Head of caudate nucleus (tissue), 42 donors: Measurements from ENCODE around the gene C11orf24.

Experiments used
- DNase-seq, 42 donors: peaks; one replicate each; pipeline versions ENCODE4 v3.0.0 to v3.0.0-alpha.2; 2020 to 2021; ENCODE audit warnings: mixed read lengths in 7 of 42
- intact Hi-C: fragments of 100-400 bp; cut with DNase I; formaldehyde crosslinking; loops from one replicate; pipeline ENCODE4 v1.15.0; 2022

Gene C11orf24

GRCh38 chr11:68271781-68272608, at the start of gene C11orf24:
Gene C11orf24, minus strand, starts transcription at chr11:68271973. Its CDS starts 8,206 bp downstream, at chr11:68263767.
- peak; percentile 87 to 98 (median 96) for DNase-seq
- intact Hi-C loops = no loop called here

DNA sequence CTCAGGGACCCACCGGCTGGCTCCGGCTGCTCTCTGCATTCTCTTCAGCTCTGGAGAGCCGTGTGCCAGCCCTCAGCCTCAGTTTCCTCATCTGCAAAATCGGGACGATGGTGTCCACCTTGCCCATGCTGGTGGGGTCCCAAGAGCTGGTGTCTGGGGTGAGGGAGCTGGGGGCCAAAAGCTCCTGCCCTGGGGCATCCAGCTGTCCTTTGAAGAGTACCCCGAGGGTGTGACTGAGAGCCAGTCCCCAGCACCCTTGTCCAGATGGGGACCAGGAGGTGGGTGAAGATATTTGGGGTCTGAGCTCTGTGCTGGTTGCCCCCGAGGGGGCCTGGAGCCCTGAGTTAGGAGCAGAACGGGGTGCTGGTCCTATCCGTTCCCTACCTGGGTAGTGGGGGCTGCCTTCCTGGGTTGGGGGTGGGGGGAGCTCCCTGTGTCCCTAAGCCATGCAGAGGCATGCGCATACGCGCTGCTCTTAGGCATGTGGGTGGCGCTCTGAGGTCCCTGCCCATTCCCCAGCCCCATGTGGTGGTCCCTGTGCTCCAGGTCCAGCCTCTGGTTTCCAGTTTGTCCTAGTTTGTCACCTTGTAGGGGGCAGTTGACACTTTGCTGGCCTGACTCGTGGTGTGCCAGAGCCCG, 45.5 kb upstream of the C11orf24 start:
- intact Hi-C loops = loop anchor here (10.0 kb wide), 1 partner anchor 58 kb away; no protein-coding TSS in a partner anchor
- DNase-seq = no peak

DNA sequence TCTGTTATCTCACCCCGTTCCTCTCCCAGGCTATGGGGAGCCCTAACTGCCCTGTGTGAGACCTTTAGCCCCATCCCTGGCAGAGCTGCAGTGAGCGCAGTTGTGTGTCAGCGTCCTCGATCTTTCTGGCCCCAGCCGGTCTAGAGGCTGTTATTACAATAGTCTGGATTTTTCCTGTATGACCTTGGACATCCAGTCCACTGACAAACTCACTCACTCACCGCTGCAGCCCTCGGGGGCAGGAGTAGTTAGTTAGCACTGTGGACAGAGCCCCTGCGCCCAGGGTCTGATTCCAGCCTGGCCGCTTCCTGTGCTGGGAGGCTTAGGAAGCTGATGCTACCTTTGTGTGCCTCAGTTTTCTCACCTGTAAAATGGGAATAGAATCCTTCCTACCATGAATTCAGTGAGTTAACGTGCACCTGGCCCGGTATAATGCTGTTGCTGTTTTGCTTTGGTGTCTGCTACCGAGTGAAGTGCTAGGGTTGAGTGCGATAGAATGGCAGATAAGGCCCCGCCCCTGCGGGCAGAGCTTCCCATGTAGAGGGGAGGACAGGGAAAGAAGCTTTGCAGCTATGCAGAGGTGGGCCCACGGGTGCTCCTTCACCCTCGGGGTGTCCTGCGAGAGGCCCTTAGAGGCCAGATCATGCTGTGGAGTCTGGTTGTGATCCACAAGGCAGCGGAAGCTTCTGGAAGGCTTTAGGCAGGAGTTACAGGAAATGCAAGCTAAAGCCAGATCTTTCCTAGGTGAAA, 43.6 kb upstream of the C11orf24 start:
- no peak for DNase-seq
- intact Hi-C loops = loop anchor here (10.0 kb wide), 1 partner anchor 59 kb away; no protein-coding TSS in a partner anchor

GRCh38 chr11:68314203-68315170, 42.7 kb upstream of the C11orf24 start:
- no peak for DNase-seq
- intact Hi-C loops = loop anchor here (10.0 kb wide), 1 partner anchor 60 kb away; no protein-coding TSS in a partner anchor

DNA sequence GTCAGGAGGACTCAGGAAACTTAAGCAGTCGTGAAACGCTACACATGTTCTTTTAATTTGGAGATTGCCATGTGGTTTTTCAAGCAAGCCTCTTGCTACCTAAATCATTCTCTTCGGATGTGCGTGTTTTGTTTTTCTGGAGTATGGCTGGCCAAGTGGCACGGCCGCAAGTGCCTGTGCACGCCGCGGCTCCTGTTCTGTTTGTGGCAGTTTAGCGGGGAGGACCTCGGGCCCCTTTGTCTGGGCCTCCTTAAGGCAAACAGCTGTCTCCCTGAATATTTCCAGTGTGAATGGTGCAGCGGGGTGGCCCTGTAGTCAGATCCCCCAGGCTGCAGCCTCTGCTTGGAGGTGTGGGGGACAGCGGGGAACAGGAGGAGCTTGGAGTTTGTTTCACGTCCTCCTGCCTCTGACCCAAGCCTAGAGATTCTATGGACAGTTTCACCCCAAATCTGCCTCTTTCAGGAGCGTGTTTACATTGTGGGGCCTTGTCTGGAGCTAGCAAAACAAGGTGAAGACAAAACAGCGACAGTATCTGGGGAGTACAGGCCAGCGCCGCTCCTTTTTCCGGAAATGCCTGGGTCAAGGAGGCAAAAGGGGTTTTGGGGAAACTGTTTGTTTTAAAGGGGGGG, 41.9 kb upstream of the C11orf24 start:
- DNase-seq = no peak
- intact Hi-C loops = loop anchor here (10.0 kb wide), 1 partner anchor 61 kb away; no protein-coding TSS in a partner anchor

DNA sequence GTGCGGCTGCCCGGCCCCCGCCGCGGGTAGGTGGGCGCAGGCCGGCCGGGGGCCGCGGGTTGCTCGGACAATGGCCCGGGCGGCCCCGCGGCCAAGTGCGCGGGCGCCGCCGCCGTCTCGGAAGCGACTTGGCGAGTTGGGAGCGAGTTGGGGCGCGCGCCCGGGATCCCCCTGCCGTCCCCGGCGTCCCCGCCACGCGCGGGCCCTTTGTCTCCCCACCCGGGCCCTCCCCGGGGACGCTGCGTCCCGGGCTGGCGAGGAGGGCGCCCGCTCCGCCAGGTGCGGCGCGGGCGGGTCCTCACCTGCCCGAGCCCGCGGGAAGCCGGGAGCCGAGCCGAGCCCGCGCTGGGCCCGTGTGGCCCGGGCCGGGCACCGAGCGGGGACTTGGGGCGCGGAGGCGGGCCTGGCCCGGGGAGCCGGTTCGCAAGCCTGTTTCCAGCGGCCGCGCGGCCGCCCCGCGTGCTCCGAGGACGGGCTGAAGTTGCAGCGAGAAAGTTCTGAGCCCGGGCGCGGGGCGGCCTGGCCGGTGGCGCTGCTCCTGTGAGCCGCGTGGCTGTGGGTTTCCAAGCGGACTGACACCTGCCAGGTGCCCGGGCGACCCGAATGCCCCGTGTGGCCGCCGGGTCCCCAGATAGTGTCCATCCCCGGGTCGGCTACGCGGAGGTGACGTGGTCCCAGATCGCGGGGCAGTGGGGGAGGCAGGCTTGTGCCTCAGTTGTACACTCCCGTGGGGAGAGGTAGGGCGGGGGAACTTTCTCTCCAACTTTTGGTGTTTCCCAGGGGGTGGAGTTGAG, 41.2 kb upstream of the C11orf24 start:
- peak in 1 of 42 donors; percentile 22 for DNase-seq
- intact Hi-C loops = loop anchor here (10.0 kb wide), 1 partner anchor 62 kb away; no protein-coding TSS in a partner anchor

DNA sequence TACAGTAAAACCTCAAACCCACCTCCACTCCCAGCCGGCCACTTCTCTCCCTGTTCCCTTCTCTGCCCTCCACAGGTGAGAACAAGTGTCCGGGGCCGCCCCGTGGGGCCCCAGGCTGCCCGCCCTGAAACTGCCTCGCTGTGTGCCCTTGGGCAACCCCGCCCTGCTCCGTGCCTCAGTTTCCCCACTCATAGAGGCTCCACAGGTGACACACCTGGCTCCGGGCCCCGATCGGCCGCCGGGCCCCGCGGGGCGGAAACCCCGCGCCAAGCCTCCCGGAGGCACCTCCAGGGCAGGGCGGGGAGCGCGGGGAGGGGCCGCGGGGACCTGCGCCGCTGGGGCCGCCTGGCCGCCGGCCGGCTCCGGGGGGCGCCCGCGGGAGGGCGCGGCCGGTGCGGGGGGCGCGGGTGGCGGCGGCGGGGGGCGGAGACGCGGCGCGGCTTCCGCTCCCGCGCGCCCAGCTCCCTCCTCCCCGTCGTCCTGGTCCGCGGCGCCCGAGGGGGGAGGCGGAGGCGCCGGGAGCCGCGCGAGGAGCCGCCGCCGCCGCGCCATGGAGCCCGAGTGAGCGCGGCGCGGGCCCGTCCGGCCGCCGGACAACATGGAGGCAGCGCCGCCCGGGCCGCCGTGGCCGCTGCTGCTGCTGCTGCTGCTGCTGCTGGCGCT, 40.5 kb upstream of the C11orf24 start, which contains the start of gene LRP5:
LRP5 (plus strand) TSS at position 475 of the 663 bp plus-strand sequence; CDS start at position 599, 124 bp downstream.
- intact Hi-C loops = loop anchor here (10.0 kb wide), 1 partner anchor 63 kb away; no protein-coding TSS in a partner anchor
- DNase-seq = peak in 3 of 42 donors; percentile 24 to 40 (median 36)

- DNase-seq = no peak
- intact Hi-C loops = loop anchor here (10.0 kb wide), 1 partner anchor 63 kb away; no protein-coding TSS in a partner anchor
Observed at GRCh38 chr11:68311160-68312116, 39.7 kb upstream of the C11orf24 start.

DNA sequence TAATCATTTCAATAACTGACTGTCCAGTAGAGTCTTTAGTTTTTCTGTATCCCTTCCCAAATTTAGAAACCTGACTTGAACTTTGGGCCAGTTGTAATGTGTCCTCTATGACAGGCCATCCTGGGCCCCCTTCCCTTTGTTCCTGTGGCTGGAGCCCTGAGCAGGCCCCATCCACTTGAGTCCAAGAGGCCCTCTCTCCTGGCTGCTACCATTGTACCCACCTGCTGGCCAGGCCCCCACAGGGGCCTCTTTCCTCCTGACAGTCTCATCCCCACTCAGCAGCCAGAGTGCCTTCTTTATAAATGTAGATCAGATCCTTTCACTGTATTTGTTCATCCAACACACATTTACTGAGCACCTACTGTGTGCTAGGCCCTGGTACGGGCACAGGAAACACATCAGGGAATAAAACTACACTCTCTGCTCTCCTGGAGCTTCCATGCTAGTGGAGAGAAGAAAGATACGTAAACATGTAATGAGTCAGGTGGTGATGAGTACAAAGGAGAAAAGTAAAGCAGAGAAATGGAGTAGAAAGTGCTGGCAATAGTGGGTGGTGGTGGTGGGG, 37.9 kb upstream of the C11orf24 start:
- DNase-seq = no peak
- intact Hi-C loops = loop anchor here (10.0 kb wide), 1 partner anchor 65 kb away; no protein-coding TSS in a partner anchor

GRCh38 chr11:68308068-68308467, 36.3 kb upstream of the C11orf24 start:
- intact Hi-C loops = no loop called here
- DNase-seq = peak in 2 of 42 donors; percentile 23 to 24

GRCh38 chr11:68306636-68307035, 34.9 kb upstream of the C11orf24 start:
- peak in 1 of 42 donors; percentile 6 for DNase-seq
- intact Hi-C loops = no loop called here

DNA sequence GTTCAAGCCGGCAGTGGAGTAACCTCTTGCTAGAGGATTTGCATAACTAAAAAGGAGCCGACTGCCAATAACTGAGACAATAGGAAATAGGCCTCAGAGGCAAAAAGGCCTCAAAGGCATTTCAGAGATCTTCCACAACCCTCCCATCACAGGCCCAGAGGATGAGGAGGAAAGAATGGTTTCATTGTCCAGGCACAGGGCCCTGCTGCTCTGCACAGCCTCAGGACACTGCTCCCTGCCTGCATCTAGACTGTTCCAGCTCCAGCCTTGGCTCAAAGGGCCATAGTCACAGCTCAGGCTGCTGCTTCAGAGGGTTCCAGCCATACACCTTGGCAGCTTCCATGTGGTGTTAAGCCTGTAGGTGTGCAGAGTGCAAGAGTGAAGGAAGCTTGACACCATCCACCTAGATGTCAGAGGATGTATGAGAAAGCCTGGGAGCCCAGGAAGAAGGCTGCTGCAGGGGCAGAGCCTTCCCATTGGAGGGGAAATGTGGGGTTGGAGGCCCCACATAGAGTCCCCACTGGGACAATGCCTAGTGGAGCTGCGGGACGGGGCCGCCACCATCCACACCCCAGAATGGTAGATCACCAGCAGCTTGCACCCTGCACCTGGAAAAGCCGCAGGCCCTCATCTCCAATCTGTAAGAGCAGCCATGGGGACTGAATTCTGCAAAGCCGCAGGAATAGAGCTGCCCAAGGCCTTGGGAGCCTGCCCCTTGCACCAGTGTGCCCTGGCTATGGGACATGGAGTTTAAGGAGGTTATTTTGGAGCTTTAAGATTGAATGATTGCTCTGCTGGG, 32.4 kb upstream of the C11orf24 start:
- intact Hi-C loops = no loop called here

GRCh38 chr11:68303083-68303482, 31.3 kb upstream of the C11orf24 start:
- intact Hi-C loops = no loop called here
- no peak for DNase-seq

More for the DNA sequence above, 32.4 kb upstream of the C11orf24 start:
- DNase-seq = peak in 1 of 42 donors; percentile 20

DNA sequence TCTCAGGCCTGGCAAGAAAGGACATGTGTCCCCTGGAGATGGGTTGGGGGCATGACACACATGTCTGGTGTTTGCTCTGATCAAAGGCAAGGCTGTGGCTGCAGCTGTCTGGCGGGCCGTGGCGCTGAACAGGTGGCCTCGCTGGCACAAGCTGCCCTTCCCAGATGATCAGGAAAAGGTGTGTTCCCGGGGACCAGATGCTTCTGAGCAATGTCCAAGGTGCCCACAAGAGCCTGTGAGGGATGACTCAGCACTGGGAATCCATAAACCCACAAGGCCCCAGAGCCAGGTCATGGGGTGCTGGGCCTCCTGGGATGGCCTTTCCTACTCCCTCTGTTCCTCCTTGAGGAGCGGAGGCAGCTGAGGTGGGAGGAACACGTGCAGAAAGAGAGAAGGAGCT, 30.9 kb upstream of the C11orf24 start:
- peak in 1 of 42 donors; percentile 29 for DNase-seq
- intact Hi-C loops = no loop called here
